HG03432 (cell line): ENCODE results near the gene MLEC.
A peak's percentile ranks its signal among the peaks of the same experiment; 100 is the strongest.
"Not testable (repeated sequence)": the region's sequence is repeated elsewhere in the genome, so short reads cannot be mapped to it uniquely, and the experiment has no call there.

ENCODE experiments used
- ATAC-seq: cut with Tn5 transposase; IDR thresholded peaks from one replicate; pipeline ENCODE4 v1.9.1; 2021; ENCODE audit warnings: mild to moderate bottlenecking, moderate library complexity; ENCODE audit not compliant: unreplicated experiment

MLEC gene

DNA sequence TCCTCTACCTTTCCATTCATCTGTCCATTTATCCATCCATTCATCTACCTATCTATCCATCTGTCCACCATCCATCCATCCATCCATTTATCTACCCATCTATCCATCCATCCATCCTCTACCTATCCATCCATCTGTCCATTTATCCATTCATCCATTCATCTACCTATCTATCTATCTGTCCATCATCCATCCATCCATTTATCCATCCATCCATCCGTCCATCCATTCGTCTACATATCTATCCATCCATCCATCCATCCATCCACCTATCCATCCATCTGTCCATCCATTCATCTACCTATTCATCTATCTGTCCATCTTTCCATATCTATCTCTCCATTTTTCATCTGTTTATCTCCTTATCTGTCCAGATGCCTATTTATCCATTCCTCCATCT lies 25.5 kb upstream of the MLEC start:
- ATAC-seq, result no peak

DNA sequence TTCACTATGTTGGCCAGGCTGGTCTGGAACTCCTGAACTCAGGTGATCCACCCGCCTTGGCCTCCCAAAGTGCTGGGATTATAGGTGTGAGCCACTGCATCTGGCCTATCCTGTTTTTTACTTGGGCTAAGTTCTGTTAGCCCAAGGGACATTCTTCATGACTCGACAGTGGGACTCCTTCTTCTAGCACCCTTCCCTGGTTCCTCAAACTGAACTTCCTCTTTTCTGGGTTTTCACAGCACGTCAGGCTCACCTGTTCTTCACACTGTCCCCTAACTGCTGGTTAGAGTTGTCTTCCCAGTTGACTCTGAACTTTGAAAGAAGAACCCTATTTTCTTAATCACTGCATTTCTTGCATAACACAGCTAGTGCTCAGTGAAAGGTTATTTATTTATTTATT lies 24.1 kb upstream of the MLEC start:
- ATAC-seq, result peak; percentile 64

DNA sequence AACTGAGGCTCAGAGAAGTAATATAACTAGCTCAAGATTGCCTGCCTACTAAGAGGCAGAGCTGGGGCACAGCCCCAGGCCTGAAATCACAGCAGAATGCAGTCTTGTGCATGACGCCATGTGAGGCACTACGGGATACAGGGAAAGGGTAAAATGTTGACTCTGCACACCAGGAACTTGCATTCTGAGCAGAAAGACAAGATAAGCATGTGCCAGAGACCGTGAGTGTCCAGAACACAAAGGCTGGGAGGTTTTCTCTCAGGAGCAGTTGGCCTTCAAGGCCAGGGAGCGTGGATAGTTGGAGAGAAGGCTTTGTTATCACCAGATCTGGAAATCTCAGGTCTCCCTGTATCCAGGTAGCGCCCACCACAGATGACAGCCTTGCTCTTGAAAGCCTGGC lies 23.2 kb upstream of the MLEC start:
- no peak for ATAC-seq

DNA sequence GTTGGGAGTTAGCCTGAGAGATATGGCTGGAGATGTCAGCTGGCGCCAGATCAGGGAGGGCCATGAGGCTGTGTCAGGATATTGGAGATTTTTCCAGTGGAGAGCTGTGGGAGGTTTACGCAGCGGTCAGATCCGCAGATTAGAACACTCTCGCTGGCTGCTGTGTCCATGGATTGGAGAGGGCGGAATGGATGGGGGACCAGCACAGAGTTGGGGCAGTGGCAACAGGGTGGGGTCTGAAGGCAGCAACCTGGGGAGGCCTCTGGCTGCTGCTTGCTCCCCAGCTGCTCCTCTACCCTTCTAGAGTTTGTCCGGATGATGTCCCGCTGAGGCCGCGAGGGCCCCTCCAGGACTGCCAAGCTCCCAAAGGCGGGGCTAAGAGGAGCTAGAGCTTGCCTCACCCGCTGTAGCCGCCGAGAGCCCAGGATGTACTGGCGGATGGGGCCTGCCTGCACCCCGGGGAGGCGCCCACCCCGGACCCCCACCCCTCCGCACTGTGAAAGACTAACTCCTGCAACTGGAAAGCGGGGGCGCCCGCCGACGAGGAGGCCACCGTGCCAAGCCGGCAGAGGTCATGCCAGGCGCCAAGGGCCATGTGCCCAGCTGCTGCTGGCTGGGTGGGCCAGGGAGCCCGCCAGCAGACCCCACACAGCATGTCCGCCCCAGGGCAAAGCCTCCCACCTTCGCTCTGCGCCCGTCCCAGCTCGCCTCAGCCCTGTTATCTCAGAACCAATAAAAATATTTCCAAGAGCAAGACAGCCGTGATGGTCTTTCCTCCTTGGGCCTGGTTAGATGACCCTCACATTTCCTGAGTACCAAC lies 20.2 kb upstream of the MLEC start:
- ATAC-seq, result no peak

DNA sequence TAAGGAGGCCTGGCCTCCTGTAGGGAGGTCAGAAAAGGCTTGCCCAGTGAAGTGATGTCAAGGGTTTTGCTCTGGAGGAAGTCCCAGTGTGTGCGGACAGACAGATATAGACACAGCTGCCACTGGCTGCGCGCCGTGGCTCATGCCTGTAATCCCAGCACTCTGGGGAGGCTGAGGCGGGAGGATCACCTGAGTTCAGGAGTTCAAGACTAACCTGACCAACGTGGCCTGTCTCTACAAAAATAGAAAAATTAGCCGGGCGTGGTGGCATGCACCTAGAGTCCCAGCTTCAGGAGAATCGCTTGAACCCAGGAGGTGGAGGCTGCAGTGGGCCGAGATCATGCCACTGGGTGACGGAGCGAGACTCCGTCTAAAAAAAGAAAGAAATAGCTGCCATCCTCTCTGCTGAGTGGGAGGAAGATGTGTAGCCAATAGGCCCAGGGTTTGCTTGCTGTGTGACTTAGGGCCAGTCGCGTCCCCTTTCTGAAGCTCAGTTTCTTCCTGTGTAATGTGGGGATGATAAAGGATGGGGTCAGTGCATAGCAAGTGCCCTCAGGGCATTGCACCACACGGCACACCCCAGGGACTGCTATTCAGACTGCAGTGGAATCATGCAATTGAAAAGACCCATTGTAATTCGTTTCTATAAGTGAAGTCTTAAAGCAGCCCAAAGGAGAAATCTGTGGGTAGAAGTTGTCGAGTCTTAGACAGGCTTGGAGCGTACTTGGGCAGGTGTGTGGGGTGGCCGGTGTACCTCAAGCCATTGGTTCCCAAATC lies 18.7 kb upstream of the MLEC start:
- no peak for ATAC-seq

DNA sequence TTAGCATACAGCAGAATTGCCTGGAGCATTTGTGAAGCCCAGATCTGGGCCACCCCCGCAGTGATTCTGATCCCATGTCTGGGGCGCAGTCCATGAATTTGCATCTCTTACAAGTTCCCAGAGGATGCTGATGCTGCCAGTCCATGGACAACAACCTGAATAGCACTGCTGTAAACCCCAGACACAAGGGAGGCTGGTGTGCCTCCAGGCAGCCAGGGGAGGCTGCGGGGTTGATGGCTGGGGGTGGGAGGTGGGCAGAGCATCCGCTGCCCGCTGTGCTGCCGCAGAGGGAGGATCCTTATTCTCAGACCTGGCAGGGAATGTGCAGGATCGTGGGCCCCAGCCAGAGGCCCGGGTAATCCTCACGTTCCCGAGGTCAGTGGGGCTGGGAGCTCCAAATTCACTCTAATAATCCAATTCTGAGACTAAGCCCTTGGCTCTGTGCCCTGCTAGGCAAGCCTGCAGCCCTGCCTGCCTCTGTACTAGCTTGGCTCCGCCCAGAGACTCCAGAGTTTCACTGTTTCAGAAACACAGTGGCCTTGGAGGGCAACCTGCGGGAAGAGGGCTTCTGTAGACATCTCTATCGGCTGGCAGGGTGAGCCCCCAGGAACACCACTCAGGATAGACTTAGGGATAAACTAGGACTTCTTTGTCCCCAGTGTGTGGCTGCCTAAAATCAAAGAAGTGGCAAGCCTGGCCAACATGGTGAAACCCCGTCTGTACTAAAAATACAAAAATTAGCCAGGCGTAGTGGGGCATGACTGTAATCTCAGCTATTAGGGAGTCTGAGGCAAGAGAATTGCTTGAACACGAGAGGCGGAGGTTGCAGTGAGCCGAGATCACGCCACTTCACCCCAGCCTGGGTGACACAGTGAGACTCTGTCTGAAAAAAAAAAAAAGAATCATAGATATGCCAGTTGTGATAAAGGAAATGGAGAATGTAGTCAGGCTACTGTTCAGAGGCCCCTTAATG lies 17.8 kb upstream of the MLEC start:
- peak; percentile 69 for ATAC-seq

DNA sequence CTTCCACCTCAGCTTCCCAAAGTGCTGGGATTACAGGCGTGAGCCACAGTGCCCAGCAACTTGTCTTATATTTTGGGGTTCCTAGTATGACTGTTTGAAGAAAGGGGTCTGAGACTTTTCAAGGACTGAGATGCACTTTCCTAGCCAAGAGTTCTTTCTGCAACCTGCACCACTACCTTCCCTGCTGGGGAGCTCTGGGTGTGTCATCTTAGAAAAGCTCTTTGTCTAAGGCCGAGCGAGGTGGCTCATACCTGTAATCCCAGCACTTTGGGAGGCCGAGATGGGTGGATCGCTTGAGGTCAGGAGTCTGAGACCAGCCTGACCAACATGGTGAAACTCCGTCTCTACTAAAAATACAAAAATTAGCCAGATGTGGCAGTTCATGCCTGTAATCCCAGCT lies 16.7 kb upstream of the MLEC start:
- ATAC-seq, result not testable (repeated sequence)

DNA sequence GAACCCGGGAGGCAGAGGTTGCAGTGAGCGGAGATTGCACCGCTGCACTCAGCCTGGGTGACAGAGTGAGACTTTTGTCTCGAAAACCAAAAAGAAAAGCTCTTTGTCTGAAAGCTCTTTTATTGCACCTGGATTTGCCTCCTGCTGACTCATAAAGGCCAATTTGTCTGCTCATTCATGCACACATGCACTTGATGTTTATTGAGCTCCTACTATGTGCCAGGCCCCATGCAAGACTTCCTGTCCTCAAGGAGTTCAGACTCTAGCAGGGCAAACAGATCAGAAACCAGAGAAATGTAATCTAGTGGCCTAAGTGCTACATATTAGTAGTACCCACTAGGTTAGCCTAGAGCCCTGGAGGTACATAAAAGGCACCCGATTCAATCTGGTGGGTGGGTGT lies 16.3 kb upstream of the MLEC start:
- ATAC-seq, result no peak

DNA sequence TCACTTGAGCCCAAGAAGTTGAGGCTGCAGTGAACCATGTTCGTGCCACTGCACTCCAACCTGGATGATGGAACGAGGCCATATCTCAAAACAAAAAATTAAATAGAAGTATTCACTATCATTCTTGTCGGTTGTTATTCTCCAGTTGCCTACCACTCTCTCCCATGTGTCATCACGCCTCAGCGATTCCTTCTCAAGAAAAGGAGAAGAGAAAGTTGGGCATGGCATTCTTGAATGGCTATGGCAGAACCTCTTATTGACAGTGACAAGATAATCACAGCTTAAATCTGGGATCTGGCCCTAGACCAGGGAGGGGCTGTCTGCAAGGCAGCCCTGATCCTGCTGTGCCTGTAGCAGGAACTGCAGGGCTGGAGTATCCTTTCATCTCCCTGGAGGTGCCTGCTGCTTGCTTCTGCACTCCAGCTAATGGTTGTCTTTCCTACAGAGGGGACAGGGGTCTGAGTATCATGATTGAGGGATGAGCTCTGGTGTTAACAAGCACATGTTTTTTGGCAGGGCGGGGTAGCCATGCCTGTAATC lies 12.8 kb upstream of the MLEC start:
- no peak for ATAC-seq

DNA sequence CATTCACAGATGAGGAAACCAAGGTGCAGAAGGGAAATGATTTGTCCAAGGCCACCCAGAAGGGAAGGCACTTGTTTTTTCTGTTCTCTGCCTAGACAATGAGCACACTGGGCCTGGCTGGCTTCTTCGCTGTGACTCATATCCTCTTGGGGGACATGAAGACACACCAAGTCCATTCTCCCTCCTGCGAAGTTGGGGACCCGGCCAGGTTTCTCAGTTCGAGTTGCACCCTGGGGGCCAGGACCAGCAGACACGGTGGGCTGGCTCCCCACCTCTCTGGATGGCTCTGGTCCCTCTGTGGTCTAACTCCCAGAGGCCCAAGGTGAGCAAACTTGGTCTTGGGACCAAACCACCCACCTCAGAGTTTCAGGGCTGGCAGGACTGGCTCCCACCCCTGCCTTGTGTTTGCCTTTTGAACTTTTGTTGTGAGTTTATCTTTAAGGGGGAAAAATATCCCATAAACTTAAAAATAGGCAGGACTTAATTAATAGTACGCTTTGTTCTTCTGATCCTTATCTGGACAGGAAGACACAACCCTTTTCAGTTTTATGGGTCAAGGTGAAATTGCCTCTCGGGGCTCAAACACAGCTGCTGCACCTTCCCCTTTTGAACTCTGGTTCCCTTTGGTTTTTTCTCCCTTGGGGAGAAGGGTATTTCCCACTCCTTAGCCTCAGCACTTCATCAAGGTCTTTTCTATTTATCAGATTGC lies 9.0 kb upstream of the MLEC start:
- ATAC-seq, result peak; percentile 76

DNA sequence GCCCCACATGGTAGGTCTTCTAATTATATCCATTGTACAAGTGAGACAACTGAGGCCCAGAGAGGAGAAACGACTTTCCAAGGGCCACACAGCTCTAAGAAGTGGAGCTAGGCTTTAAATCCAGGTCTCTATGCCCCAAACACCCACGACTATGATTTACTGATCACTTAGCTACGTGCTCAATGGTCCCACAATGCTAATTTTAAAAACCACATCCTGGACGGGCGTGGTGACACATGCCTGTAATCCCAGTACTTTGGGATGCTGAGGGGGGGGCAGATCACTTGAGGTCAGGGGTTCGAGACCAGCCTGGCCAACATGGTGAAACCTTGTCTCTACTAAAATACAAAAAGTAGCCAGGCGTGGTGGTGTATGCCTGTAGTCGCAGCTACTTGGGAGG lies 8.4 kb upstream of the MLEC start:
- peak; percentile 17 for ATAC-seq

DNA sequence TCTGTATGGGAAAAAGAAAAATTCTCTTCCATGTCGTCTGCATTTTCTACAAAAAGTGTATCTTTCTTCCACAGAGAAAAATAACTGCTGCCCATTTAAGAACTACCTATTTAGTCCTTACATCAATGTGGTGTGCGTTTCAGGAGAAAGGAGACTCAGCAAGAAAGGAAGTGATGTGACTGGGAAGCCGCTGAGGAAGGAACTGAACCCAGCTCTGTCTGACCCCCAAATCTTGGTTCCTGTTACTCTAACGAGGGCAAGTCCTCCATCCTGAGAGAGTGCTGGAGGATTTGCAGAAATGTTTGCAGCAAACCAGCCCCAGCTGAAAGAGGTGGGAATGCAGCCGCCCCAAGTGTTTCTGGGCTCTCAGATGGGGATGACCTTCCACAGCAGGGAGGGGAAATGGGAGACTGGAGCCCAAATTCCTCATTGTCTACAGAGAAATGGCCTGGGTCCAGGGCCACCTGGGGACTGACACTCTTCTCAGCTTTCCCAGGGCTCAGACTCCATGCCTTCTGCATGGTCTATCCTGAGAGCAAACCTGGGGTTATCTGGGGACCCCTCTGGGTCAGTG lies 6.7 kb upstream of the MLEC start:
- no peak for ATAC-seq

DNA sequence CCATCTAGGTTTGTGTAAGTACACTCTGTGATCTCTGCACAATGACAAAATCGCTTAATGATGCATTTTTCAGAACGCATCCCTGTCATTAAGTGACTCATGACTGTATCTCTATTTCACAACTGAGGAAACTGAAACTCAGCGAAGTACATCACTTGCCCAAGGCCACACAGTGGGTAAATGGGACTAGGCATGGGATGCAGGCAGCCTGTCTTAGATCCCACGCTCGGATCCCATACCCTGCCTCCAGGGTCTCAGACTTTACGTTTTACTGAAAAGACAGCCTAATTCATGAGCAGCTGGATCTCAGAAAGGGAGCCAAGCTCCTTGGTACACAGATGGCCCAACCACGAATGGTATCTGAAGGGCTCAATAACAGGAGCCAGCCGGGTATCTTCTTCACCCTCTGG lies 2.4 kb upstream of the MLEC start:
- ATAC-seq, result no peak

DNA sequence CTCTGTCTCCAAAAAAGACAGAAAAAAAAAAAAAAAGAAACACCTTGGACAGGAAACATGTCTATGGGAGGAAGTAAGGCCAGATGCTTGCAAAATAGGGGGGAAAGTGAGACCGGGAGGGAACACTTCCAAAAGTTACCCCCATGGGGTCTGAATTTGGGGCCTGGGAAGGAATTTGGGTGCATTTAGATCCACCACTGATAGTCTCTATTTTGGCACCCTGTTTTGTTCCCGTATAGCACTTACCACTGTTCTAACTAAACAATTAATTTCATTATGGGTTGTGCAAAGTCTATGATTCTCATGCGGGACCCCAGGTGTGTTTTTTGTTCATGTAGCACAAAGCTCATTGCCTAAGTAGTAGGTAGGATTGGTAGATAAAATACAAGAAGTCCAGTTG lies 1.4 kb upstream of the MLEC start:
- ATAC-seq, result no peak

DNA sequence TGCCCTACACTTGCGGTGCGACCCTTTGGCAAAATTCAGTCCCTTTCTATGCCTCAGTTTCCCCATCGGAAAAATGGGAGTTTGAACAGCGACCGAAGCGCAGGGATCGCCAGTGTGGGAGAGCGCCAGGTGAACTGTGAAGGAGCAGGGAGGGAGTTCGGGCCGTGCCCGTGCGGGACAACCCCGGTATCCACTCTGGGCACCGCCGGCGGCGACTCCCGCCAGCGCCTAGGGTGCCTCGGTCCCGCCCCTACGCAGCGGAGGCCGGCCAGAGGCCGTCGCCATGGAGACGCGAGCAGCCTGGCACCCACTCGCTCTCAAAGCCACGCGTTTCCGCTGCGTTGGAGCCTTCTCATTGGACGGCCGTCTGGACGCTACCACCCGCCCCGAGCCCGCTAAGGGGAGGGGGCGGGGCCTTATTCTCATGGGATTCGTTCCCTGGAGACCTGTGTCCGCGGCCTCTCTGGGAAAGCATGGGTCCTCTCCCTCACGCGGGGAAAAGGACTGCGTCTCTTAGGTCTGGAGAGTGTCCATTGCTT lies 729 bp upstream of the MLEC start:
- ATAC-seq, result peak; percentile 72

DNA sequence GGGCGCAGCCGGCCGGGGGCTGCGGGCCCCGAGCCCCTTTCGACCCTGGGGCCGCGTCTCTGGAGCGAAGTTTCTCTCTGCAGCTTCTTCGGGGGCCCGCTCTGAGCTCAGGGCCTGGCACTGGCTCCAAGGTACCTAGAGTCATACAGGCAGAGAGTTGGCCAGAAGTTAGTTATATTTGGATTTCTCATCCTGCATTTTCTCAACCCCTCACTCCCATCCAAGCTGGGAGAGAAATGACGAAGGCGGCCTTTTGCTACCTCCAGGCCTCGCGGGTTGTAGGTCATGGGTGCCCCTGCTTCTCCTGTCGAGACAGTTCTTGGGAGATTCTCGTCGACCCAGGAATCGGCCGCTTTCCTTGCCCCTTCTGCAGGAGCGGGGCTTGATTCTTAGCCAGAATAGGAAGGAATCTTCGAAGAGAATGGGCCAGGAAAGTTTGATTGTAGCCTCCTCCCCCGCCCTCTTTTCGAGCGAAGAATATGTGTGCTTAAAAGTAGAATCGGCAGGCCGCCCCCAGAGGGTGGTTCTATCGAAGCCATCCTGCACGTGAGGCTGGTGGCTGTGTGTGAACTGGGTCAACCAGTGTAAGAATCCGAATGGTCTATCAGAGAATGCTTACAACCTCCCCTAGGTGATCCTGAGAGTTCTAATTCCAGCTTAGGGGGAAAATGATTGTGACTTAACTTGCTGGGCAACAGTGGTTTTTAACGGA lies 785 bp downstream of the MLEC start:
- ATAC-seq, result no peak

DNA sequence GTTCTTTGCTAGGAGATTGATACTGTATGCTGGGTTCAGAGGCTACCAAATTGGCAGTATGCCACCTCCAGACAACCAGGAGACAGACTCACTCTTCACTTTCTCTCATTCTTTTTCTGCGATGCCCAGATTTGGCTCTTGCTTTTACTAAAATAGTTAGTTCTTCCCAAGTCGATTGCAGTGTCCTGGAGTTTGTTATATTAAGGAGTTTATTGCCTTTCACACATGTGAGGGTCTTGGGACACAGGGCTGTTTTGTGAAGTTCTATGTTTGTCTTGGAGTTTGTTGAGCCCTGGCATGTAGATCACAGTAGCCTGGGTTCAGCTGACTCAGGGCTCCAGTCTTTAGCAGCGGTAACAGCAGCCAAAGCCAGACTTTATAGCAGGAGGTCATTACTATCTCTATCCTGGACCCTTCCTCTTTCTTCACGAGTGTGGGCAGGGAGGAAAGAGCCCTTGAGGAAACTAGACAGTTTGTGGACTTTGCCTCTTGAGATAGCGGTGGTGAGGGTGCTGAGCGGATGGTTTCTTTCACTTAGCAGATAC lies 1.6 kb downstream of the MLEC start:
- no peak for ATAC-seq

DNA sequence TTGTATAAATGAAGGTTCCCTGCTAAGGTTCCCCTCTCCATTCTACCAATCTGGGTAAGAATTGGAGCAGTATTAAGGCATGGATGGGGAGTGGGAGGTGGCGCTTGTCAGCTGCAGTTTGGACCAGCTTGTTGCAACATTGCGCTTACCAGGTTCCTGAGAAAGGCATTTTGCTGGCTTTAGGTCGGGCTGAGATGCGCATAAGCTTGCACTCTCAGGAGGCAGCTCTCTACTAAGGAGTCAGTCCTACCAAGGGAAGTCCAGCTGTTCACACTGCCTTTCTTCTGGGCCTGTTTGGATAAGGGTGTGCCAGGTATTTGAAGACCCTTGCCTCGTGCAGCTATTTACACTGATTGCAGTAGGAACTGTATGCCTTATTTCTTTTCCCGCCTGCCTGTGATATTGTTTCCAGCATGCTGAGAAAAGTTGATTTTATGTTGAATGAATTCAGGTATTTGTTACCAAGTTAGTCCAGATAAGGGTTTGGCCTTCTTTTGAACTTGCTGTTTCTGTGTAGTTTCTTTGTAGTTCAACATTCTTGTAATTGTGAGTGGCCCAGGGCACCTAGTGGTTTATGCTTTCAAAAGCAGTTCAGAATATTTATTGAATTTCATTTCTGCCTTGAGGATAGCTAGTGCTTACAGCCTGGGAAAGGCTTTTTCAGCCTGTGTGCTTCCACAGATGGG lies 2.6 kb downstream of the MLEC start:
- no peak for ATAC-seq
